ENCODE results near the gene EXOC6B.
A peak's percentile ranks its signal among the peaks of the same experiment; 100 is the strongest.

EXOC6B gene

DNA sequence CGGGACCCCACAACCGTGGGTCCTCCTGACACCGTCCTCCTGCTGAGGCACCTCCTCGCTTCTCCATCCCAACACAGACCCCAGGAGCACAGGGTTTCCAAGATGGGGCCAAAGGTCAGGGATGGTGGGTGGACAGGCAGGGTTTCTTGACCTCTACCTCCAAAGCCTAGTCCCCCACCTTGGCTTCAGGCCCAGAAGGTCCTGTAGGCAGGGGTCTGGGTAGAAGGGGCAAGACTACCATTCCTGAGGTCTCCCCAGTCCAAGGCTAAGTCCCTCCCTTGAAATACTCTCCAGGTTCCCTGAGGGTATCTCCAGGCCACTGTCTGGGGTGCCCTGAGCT lies 685.2 kb downstream of the EXOC6B start:
- H3K4me1 ChIP-seq (ENCODE audit: control insufficient read depth, low read depth, low read length) = peaks cover 2% of the 10 kb centered on the region
- H4K5ac ChIP-seq (ENCODE audit: low read length) = no peak overlapping the region
- H3K4me2 ChIP-seq (ENCODE audit: low read length) = no peak overlapping the region
- no peaks in the 10 kb centered on the region for H3K79me1 ChIP-seq (ENCODE audit: low read length)
- WGBS (ENCODE audit: extremely low coverage, insufficient coverage, low lambda C conversion rate) = no CpG with 5 or more reads among the region's 4 CpGs
- no peak overlapping the region for H3K4me3 ChIP-seq (ENCODE audit: low read length)
- no peak overlapping the region for H3K4ac ChIP-seq (ENCODE audit: low read depth, low read length)
- H3K27ac ChIP-seq (ENCODE audit: low read depth, low read length) = no peak overlapping the region
- DNase-seq = no peak
- H2BK15ac ChIP-seq (replicated peaks; ENCODE audit: low read depth) = no peak overlapping the region
- no peak overlapping the region for H2BK120ac ChIP-seq (ENCODE audit: low read depth, low read length)
- no peak overlapping the region for H3K23ac ChIP-seq (ENCODE audit: low read length)
- H3K79me2 ChIP-seq (ENCODE audit: control insufficient read depth, insufficient read depth, low read length) = no peaks in the 10 kb centered on the region
- H3K27me3 ChIP-seq (ENCODE audit: insufficient read depth, low read length, poor library complexity) = peaks cover 20% of the 10 kb centered on the region
- no peak overlapping the region for H2BK5ac ChIP-seq (ENCODE audit: low read length)
- no peaks in the 10 kb centered on the region for H3K36me3 ChIP-seq (ENCODE audit: control insufficient read depth, insufficient read depth, low read length)
- H3K18ac ChIP-seq (ENCODE audit: low read length) = no peak overlapping the region
- H4K8ac ChIP-seq (ENCODE audit: low read depth, low read length) = no peak overlapping the region
- no peak overlapping the region for H2AK5ac ChIP-seq (ENCODE audit: low read length)
- no peak overlapping the region for H3K9ac ChIP-seq (ENCODE audit: low read length)
- no peak overlapping the region for H3K56ac ChIP-seq (ENCODE audit: low read length)

DNA sequence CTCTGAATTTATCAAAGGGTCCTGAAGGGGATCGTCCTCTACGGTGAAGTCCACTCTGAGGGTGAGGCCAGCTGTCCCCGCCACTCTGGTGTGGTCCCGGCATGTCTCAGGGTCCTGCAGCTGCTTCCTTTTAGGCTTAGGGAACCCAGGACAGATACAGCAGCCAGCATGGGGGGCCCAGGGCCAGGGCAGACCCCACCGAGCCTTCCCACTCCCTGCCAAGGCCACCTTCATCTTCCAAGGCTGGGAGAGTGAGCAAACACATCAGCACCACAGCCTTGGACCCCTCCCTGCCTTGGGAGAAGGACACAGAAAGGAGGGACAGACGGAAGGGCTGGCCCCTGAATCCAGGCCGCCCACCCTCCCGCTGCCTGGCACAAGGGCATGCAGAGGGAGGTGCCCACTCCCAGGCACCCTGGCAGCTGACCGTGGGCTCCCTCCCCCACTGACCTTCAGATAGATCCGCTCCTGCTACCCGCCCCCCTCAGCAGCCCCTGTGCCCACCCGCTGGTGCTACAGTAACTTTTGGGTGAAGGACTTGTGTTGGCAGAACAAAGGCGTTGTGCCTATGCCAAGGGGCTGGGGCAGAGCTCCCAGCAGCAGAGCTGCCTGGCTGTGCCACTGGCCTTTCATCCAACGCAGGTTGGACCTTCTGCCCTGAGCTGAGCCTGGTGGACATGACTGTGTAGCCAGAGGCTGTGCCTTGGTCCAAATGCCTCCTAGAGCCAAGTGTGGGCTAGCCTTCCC lies 685.8 kb downstream of the EXOC6B start:
- no peak overlapping the region for H2AK5ac ChIP-seq (ENCODE audit: low read length)
- no peak overlapping the region for H3K18ac ChIP-seq (ENCODE audit: low read length)
- no peak overlapping the region for H2BK15ac ChIP-seq (replicated peaks; ENCODE audit: low read depth)
- no CpG with 5 or more reads among the region's 14 CpGs for WGBS (ENCODE audit: extremely low coverage, insufficient coverage, low lambda C conversion rate)
- no peaks in the 10 kb centered on the region for H3K79me2 ChIP-seq (ENCODE audit: control insufficient read depth, insufficient read depth, low read length)
- no peak overlapping the region for H3K4ac ChIP-seq (ENCODE audit: low read depth, low read length)
- H3K23ac ChIP-seq (ENCODE audit: low read length) = no peak overlapping the region
- no peak overlapping the region for H3K27ac ChIP-seq (ENCODE audit: low read depth, low read length)
- no peak overlapping the region for H4K5ac ChIP-seq (ENCODE audit: low read length)
- H4K8ac ChIP-seq (ENCODE audit: low read depth, low read length) = no peak overlapping the region
- H3K56ac ChIP-seq (ENCODE audit: low read length) = no peak overlapping the region
- H3K4me3 ChIP-seq (ENCODE audit: low read length) = no peak overlapping the region
- H3K79me1 ChIP-seq (ENCODE audit: low read length) = no peaks in the 10 kb centered on the region
- H3K27me3 ChIP-seq (ENCODE audit: insufficient read depth, low read length, poor library complexity) = peaks cover 20% of the 10 kb centered on the region
- H2BK5ac ChIP-seq (ENCODE audit: low read length) = no peak overlapping the region
- H3K4me1 ChIP-seq (ENCODE audit: control insufficient read depth, low read depth, low read length) = peaks cover 2% of the 10 kb centered on the region
- no peaks in the 10 kb centered on the region for H3K36me3 ChIP-seq (ENCODE audit: control insufficient read depth, insufficient read depth, low read length)
- H2BK120ac ChIP-seq (ENCODE audit: low read depth, low read length) = no peak overlapping the region
- DNase-seq = no peak
- H3K9ac ChIP-seq (ENCODE audit: low read length) = no peak overlapping the region
- no peak overlapping the region for H3K4me2 ChIP-seq (ENCODE audit: low read length)

DNA sequence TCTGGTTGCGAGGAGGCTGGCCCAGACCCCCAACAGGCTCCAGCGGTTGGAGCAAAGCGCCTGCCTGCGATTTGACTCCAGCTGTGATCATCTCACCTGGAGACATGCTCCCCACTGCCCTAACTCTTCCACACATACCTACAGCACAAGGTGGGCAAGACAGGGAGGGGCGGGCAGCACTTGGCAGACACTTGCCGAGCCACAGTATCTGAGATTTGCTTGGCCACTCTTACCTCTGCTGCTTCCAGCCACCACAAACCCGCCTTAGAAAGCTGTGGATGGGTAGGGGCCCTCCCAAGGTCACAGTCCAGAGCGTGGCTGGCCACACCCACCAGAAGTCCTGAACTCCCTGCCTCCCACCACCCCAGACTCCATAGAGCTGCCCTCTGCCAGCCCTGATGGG lies 686.4 kb downstream of the EXOC6B start:
- DNase-seq = no peak
- H3K79me1 ChIP-seq (ENCODE audit: low read length) = no peaks in the 10 kb centered on the region
- H3K9ac ChIP-seq (ENCODE audit: low read length) = no peak overlapping the region
- no peak overlapping the region for H4K5ac ChIP-seq (ENCODE audit: low read length)
- H3K4me1 ChIP-seq (ENCODE audit: control insufficient read depth, low read depth, low read length) = peaks cover 2% of the 10 kb centered on the region
- H3K23ac ChIP-seq (ENCODE audit: low read length) = no peak overlapping the region
- H3K4ac ChIP-seq (ENCODE audit: low read depth, low read length) = no peak overlapping the region
- H3K79me2 ChIP-seq (ENCODE audit: control insufficient read depth, insufficient read depth, low read length) = no peaks in the 10 kb centered on the region
- WGBS (ENCODE audit: extremely low coverage, insufficient coverage, low lambda C conversion rate) = no CpG with 5 or more reads among the region's 8 CpGs
- no peak overlapping the region for H2BK15ac ChIP-seq (replicated peaks; ENCODE audit: low read depth)
- H3K27me3 ChIP-seq (ENCODE audit: insufficient read depth, low read length, poor library complexity) = peaks cover 20% of the 10 kb centered on the region
- H3K56ac ChIP-seq (ENCODE audit: low read length) = no peak overlapping the region
- no peak overlapping the region for H3K4me3 ChIP-seq (ENCODE audit: low read length)
- H2BK120ac ChIP-seq (ENCODE audit: low read depth, low read length) = no peak overlapping the region
- H2AK5ac ChIP-seq (ENCODE audit: low read length) = no peak overlapping the region
- no peak overlapping the region for H2BK5ac ChIP-seq (ENCODE audit: low read length)
- H3K27ac ChIP-seq (ENCODE audit: low read depth, low read length) = no peak overlapping the region
- H3K4me2 ChIP-seq (ENCODE audit: low read length) = no peak overlapping the region
- no peak overlapping the region for H3K18ac ChIP-seq (ENCODE audit: low read length)
- no peak overlapping the region for H4K8ac ChIP-seq (ENCODE audit: low read depth, low read length)
- no peaks in the 10 kb centered on the region for H3K36me3 ChIP-seq (ENCODE audit: control insufficient read depth, insufficient read depth, low read length)

DNA sequence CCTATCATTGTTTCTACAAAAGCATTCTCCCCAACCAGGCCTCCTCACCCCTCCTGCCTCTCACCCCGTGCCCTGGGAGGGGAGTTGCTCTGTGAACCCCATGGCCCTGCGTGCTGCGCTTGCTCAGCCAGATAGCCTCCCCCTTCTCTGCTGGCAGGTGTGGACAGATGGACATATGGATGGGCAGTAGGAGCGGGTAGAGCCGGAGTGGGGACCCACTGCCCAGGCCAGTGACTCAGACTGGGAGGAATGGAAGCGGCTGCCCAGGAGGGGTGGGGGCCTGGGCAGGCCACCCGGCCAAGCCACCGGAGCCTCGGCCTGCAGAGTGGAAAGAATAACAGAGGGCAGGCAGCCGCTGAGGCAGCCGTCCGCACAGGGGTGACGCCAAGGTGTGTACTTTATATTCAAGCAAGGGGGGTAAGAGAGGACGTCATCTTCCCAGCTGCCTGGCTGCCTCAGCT lies 686.9 kb downstream of the EXOC6B start:
- Histone ChIP-seq H3K36me3 (ENCODE audit: control insufficient read depth, insufficient read depth, low read length) (no peaks in the 10 kb centered on the region), H4K5ac (ENCODE audit: low read length) (no peak overlapping the region), H3K27ac (ENCODE audit: low read depth, low read length) (no peak overlapping the region), H3K4me2 (ENCODE audit: low read length) (no peak overlapping the region), H3K23ac (ENCODE audit: low read length) (no peak overlapping the region), H3K79me2 (ENCODE audit: control insufficient read depth, insufficient read depth, low read length) (no peaks in the 10 kb centered on the region), H2BK5ac (ENCODE audit: low read length) (no peak overlapping the region), H4K8ac (ENCODE audit: low read depth, low read length) (no peak overlapping the region), H3K4ac (ENCODE audit: low read depth, low read length) (no peak overlapping the region), H3K9ac (ENCODE audit: low read length) (no peak overlapping the region), H3K18ac (ENCODE audit: low read length) (no peak overlapping the region), H3K4me1 (ENCODE audit: control insufficient read depth, low read depth, low read length) (peaks cover 2% of the 10 kb centered on the region), H2BK120ac (ENCODE audit: low read depth, low read length) (no peak overlapping the region), H3K4me3 (ENCODE audit: low read length) (no peak overlapping the region), H3K56ac (ENCODE audit: low read length) (no peak overlapping the region), H2AK5ac (ENCODE audit: low read length) (no peak overlapping the region), H3K79me1 (ENCODE audit: low read length) (no peaks in the 10 kb centered on the region), H3K27me3 (ENCODE audit: insufficient read depth, low read length, poor library complexity) (peaks cover 17% of the 10 kb centered on the region), H2BK15ac (replicated peaks; ENCODE audit: low read depth) (no peak overlapping the region)
- no peak for DNase-seq
- no CpG with 5 or more reads among the region's 14 CpGs for WGBS (ENCODE audit: extremely low coverage, insufficient coverage, low lambda C conversion rate)

DNA sequence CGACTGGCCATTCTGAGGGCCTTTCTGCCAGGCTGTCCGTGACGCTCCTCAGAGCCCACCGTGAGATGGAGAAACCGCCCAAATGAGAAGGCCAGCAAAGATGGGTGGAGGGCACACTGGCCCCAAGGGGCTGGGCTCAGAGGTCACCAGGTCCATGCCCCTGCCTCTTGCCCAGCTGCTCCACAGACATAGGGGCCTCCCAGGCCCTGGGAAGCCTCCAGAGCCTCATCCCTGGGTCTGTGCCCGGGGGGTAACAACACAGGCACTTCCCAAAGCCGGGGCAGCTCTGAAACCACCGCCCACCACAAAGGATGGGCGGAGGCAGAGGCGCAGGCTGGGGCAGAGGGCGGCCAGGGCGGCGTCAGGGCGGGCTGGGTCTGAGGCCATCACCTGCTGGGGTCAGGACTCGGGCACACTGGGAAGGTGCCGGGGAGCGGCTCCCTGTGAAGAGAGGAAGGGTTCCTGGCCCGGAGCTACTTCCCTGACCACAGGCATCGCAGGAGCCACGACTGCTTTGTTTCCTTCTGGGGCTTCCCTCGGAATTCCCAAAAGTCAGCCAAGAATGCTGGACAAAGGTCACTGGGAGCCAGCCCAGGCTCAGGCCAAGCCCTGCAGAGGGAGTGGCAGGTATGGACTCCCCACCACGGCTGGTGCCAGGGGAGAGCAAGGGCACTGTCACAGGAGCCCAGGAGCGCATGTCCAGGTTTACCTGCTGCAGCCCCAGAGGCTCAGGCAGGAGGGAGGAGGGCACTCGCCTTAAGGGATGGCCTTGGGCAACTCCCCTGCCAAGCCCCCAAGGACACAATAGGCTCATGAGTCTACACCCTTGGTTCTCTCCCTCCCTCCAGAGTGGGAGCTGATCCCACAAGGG lies 687.6 kb downstream of the EXOC6B start:
- Histone ChIP-seq H3K4me2 (ENCODE audit: low read length) (no peak overlapping the region), H3K36me3 (ENCODE audit: control insufficient read depth, insufficient read depth, low read length) (no peaks in the 10 kb centered on the region), H3K56ac (ENCODE audit: low read length) (no peak overlapping the region), H3K79me2 (ENCODE audit: control insufficient read depth, insufficient read depth, low read length) (no peaks in the 10 kb centered on the region), H3K9ac (ENCODE audit: low read length) (no peak overlapping the region), H3K23ac (ENCODE audit: low read length) (peak overlapping the region; percentile 66), H2AK5ac (ENCODE audit: low read length) (no peak overlapping the region), H3K27me3 (ENCODE audit: insufficient read depth, low read length, poor library complexity) (peaks cover 11% of the 10 kb centered on the region), H2BK15ac (replicated peaks; ENCODE audit: low read depth) (no peak overlapping the region), H2BK120ac (ENCODE audit: low read depth, low read length) (no peak overlapping the region), H3K4me3 (ENCODE audit: low read length) (no peak overlapping the region), H4K8ac (ENCODE audit: low read depth, low read length) (no peak overlapping the region), H2BK5ac (ENCODE audit: low read length) (no peak overlapping the region), H3K4me1 (ENCODE audit: control insufficient read depth, low read depth, low read length) (peaks cover 2% of the 10 kb centered on the region), H3K18ac (ENCODE audit: low read length) (no peak overlapping the region), H3K4ac (ENCODE audit: low read depth, low read length) (no peak overlapping the region), H3K79me1 (ENCODE audit: low read length) (no peaks in the 10 kb centered on the region), H3K27ac (ENCODE audit: low read depth, low read length) (no peak overlapping the region), H4K5ac (ENCODE audit: low read length) (no peak overlapping the region)
- no CpG with 5 or more reads among the region's 24 CpGs for WGBS (ENCODE audit: extremely low coverage, insufficient coverage, low lambda C conversion rate)
- no peak for DNase-seq
